HG03469 (cell line): ENCODE data around the gene ZNF366.

Source experiments
- ATAC-seq: cut with Tn5 transposase; IDR thresholded peaks from one replicate; pipeline ENCODE4 v1.9.1; 2021; ENCODE audit warnings: mild to moderate bottlenecking, moderate library complexity, moderate number of reproducible peaks; ENCODE audit not compliant: unreplicated experiment

Gene ZNF366, protein sequence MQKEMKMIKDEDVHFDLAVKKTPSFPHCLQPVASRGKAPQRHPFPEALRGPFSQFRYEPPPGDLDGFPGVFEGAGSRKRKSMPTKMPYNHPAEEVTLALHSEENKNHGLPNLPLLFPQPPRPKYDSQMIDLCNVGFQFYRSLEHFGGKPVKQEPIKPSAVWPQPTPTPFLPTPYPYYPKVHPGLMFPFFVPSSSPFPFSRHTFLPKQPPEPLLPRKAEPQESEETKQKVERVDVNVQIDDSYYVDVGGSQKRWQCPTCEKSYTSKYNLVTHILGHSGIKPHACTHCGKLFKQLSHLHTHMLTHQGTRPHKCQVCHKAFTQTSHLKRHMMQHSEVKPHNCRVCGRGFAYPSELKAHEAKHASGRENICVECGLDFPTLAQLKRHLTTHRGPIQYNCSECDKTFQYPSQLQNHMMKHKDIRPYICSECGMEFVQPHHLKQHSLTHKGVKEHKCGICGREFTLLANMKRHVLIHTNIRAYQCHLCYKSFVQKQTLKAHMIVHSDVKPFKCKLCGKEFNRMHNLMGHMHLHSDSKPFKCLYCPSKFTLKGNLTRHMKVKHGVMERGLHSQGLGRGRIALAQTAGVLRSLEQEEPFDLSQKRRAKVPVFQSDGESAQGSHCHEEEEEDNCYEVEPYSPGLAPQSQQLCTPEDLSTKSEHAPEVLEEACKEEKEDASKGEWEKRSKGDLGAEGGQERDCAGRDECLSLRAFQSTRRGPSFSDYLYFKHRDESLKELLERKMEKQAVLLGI

DNA sequence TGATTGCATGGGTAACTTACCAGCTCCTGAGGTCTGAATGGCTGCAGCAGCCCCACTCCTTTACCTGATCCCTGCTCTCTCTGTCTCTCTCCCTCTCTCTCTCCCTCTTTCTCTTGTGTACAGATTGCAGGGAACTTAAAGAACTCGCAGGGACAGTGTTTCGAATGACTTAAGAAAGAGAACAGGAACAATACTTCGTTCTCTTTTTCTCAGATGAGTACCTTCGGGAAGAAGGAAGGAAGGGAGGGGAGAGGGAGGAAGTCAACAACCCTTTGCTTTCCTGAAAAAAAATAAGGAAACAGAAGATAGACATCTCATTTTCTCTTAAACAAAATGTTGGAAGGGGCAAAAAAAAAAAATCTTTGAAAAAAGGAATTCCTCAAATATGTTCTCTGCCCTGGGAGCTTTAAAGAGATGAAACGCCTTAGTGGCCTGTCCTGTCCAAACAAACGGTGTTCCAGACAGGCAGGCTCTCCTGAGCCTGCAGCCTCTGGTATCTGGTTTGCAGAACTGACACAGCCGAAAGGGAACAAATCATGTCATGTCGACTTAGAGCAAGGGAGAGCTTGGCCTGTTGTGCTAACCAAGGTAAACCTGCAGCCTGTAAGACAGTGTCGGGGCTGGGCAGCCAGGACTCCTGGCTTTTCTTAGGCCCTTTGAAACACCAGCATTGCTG, at the start of gene ZNF366:
Gene ZNF366, minus strand, starts transcription at position 180 of the 676 bp plus-strand sequence. CDS start 45,914 bp downstream, outside the sequence.
- no peak for ATAC-seq

DNA sequence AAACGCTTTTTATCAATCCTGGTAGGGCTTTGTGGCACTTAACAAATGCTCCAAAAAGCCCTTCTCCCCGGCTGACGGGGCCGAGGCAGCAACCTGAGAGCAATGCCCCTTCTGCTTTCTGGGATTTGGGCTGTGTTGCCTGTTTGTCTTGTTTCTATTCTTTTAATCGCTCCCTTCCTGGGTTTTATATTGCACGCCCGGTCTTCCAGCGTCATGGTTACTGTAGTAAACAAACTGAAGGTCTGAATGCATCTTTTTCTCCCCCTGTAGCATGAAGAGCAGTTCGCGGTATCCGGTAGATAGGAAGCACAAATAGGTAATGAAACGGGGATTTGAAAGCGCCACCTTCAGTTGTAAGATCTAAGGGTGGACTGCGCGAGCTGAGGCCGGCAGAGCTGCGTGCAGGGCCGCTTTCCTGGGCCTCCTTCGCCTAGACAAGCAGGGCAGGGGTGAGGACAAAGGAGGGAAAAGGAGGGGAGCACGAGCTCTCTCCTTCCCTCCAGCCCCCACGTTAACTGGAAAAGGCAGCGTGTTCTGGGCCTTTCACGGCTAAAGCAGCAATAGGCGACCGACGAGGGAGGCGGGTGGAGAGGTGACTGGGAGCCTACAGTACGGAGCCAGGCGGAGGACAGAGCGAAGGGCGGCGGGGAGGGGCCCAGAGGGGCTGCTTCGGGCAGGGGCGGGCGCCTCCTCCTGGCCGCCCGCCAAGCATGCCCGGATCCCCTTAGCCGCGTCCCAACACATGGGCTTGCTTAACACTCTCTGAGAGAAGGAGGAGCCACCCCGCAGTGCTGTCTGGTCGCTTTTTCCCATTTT, 49.3 kb upstream of the ZNF366 start:
- ATAC-seq, result no peak

DNA sequence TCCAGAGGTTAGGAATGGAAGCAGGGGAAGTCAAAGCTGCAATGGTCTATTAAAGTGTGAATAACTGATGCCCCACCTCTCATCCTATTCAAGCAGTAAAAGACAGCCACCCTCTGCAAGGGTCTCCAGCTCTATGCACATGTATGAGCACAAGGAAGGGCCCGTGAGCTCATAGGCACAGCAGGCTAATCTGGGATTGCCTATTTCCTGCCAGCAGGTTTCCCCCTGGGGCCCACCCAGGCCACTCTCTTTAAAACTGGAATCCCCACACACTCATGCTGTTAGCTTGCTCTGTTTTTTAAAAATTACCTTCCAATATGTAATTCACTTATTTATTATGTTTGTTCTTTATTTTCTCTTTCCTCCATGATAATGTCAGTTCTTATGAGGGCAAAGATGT, 48.7 kb upstream of the ZNF366 start:
- no peak for ATAC-seq

DNA sequence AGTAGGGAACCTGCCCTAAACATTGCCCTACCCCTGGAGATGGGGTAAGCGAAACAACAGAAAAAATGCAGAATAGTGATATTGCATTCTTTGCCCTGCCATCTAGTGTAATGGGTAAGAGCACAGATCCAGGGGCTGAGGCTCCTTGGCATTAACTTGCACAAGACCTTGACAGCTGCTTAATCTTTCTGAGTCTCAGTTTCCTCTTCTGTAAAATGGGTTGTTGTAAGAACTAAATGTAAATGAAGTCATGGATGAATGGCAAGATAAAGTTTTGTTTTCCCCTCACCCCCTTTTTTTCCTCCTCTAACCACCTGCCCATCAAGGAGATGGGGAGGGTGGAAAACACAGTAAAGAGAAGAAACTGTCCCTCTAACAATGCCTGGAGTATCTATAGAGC, 47.7 kb upstream of the ZNF366 start:
- ATAC-seq, result no peak

DNA sequence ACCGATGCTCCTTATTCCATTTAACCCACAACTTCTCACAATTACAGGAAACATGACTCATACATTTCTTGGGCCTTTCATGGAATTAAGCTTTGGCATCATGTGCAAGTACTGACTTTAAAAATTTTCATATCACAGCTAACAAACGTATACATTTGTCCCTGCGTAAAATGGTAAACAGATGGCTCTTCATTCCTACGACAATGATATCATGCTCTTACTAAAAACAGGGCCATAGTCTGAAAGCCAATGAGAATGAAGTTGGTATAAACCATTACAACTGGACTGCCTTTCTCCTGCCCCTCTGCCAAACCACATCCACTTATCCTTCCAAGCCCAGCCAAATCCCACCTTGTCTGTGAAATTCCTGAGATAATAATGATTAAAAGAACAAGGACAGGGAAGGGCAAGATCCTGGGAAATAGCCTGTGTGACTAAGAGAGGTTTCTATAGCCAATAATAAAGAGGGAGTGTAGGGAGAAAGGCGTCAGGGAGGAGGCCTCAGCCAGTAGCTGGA, 44.9 kb upstream of the ZNF366 start:
- no peak for ATAC-seq

DNA sequence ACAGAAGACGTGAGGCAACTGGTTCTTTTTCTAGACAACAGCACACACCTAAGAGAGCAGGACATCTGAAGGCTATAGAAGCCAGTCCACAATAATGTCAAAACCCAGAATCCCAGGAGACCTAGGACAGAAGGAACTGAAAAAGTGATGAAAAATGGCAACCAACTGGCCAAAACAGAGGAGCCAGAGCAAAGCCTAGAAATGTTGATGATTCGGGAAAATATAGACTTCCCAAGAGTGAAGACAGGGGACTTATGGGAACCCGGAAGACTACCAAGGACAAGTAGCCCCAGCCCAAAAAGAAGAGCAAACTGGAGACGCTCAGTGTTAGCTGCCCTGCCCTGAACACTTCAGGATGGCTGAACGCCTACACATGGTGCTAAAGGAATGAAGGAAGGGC, 43.4 kb upstream of the ZNF366 start:
- ATAC-seq, result no peak

DNA sequence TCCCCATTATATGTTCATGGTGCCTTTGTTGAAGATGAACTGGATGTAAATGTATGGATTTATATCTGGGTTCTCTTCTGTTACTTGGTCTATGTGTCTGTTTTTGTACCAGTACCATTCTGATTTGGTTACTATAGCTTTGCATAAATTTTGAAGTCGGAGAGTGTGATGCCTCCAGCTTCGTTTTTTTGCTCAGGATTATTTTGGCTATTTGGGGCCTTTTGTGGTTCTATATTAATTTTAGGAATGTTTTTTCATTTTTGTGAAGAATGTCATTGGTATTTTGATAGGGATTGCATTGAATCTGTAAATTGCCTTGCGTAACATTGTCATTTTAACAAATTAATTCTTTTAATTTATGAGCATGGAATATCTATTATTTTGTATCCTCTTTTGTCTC, 36.6 kb upstream of the ZNF366 start:
- no peak for ATAC-seq

DNA sequence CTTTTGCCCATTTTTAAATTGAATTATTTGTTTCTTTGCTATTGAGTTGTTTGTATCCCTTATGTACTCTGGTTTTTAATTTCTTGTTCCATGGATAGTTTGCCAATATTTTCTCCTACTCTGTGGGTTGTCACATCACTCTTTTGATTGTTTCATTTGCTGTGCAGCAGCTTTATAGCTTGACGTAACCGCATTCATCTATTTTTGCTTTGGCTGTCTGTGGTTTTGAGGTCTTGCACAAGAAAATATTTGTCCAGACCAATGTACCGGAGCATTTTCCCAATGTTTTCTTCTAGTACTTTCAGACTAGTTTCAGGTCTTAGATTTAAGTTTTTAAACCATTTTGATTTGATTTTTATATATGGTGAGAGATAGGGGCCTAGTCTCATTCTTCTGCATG, 36.2 kb upstream of the ZNF366 start:
- no peak for ATAC-seq

DNA sequence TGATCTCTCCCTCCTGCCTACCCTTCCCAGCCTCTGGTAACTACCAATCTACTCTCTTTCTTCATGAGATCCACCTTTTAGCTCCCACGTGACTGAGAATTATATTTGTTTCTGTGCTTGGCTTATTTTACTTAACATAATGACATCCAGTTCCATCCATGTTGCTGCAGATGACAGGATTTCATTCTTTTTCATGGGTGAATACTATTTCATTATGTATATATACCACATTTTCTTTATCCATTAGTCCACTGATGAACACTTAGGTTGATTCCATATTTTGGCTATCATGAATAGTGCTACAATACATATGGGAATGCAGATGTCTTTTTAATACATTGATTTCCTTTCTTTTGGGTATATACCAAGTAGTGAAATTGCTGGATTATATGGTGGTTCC, 35.5 kb upstream of the ZNF366 start:
- ATAC-seq, result no peak

DNA sequence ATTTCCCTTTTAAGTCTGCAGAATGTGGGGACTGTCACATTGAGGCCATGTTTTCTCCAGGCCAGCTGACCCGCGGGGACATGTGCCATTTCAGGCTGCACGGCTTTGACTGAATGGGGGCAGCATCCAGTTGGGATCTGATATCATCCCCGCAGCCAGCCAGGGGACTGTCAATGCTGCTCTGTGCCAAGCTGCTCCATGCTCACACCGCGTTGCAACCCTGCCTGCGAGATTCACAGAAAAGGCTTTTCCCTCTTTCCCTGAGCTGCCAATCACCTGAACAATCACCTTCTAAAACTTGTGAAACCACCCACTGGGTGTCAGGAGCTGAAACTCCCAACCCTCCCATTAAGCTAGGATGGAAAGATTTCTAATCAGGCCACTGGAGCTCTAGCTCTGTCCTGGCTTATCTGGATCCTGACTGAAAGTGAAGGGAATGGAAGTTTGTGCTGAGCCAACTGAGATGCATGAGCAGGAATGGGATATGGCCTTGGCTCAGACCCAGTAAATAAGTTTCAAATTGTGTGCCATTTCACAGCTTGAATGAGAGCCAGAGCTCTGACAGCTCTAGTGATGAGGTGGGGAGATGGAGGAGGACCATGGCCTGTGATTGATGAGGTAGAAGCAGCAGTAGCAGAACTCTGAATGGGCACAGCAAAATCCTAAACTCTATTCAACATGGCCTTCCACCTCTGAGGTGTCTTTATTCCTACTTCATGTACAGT, 34.5 kb upstream of the ZNF366 start:
- no peak for ATAC-seq

DNA sequence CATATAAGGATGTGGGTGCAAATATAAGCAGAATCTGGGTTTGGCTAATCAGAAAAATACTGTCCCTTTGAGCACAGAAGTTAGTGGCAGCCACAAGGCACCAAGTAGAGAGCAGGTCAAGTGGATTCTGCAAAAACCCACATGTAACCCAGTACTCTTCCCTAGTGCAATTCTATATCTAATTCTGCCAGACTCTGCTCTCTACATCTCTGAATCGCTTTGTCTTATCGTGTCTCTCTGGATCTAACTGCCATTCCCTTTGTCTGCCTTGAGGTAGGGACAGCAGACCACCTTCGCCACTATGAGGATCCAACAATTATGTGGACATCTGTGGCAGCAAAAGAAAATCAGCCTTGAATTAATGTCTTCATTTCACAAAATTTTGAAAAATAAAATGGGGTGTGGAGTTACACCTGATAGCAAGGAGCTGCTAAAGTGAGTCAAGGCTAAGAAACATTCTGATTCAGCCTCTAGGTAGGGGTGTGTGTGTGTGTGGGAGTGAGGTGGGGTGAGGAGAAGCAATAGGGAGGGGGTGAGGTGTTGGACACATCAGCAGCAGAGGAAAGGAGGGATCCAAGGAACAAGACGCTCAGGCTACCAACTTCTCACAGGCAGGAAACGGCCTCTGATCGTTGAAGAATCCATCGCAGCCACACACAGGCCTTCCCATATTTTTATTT, 33.7 kb upstream of the ZNF366 start:
- no peak for ATAC-seq

DNA sequence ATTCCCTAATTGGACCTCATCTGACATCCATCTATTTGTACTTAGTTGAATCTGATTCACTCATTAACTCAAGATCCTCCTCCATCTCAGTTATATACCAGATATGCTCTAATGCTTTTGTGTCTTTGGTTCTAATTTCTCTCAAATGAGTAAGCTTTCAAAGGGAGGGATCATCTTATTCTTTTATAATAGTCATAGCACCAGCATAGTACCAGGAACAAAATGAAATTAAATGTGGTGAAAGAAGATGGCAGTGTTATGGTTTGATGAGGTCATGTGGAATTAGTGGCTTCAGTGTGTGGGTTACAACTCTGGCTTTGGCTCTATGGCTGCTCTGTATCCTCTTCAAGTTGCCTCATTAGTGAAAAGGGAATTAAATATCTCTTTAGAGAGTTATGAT, 32.5 kb upstream of the ZNF366 start:
- ATAC-seq, result no peak

DNA sequence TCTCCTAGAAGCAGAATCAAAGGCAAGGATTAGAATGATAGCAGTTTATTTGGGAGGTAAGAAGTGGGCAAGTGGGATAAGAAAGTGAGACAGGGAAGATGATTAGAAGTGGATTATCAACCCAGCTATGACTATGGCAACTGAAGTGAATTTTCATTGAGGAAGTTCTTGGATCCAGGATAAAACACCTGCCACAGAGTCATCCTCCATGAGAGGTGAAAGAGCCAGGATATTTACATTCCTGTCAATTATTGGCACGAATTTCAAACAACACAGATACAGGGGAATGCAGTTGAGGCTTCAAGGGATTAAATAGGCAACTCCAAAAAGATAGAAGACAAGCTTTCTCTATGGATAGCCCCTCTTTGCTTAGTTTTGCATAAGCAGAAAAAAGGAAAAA, 31.8 kb upstream of the ZNF366 start:
- no peak for ATAC-seq

DNA sequence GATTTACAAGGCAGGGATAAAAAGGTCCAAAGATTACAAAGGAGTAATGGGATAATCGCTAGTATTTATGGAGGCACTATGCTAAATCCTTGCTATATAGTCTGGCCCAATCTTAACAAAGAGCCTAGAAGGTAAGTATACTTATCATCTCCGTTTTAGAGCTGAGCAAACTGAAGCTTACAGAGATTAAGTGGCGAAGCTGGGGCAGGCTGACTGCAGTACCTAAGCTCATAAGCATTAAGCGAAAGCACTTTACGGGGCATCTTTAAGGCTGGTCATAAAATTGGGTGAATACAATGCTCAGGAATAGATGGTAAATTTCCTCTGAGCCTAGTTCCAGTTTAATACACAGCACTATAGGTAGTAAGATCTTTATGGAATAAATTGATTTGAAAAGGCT, 30.0 kb upstream of the ZNF366 start:
- no peak for ATAC-seq

DNA sequence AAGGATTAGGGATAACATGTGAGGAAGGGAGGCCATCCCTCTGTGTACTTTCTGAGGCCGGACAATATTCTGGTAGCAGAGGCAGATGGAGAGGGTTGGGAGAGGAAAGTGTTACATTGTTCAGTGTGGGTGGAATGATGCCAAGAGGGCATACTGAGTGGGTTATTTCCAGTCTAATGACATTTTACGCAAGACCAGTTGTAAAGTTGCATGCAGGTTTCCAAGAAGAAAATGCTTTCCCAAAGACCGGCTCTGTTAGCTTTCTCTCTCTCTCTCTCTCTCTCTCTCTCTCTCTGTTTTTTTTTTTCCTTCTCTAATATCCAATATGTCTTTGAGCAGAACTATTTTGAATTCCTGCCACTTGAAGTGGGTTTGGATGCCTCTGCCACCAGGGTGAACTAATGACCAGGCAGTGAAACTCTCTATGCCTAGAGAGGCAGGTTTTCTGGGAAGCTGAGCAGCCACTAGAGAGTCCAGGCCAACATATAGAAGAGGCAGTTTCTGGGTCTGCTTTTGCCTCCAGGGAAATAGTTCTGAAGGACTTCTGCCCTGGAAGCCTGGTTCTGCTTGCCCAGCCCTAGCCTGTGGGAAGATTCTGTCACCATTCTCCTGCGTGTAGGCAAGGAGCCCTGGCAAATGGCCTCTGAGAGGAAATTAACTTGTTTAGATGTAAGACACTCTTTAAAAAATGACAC, 24.4 kb upstream of the ZNF366 start:
- no peak for ATAC-seq

DNA sequence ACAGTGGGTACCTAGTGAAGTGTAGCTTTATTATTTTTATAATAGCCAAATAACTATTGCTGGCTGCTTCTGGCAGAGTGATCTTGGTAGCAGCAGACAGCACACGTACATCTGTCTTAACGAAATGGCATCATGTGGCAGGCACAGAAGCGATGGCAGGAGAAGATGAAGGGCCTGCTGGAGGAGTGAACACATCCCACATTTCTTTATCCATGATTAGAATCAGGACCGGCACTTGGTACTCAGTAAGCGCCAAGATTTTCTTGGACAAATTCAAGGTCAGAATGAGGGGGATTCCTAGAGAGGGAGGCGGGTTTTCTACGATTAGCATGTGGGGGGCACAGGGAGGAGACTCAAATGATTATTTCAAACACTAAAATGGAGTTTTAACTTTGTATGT, 23.0 kb upstream of the ZNF366 start:
- no peak for ATAC-seq

DNA sequence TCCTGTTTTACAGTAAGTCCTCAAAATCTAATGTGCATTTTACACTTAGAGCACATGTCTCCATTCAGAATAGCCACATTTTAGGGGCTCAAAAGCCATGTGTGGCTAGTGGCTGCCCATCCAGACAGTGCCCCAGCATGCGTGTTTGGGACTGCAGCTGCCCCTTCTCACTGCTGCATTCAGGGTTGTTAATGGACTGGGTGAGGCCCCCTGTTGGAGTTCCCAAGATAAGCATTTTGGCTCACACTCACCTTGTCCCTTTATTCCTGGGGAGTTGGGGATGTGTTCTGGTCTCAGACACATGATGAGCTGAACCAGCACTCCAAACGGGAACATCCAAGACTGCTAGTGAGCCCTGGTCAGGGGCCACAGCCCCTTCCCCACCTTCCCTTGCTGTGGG, 22.2 kb upstream of the ZNF366 start:
- no peak for ATAC-seq

DNA sequence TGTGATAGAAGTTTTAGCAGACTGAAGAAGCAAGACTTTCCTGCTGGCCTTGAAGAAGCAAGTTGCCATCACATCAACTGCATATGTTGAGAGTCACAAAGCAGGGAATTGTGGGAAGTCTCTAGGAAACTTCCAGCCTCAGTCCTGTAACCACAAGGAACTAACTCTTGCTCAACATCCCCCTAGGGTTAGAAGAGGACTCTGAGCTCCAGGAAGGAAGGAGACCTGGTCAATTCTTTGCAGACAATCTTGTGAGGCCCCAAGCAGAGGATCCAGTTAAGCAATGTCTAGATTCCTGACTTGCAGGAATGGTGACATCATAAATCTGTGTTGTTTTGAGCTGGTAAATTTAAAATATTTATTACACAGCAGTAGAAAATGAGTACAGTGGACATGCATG, 18.6 kb upstream of the ZNF366 start:
- ATAC-seq, result no peak
